Esophagus (tissue), 2 donors: ENCODE results near the gene COL5A3. TPM values are rescaled to one million over a fixed set of nuclear protein-coding genes. Genes with fewer than 3 reads are reported as not detected.

Experiments used
- H3K27ac ChIP-seq, 2 donors: one replicate each; pipeline ENCODE4 v1.5.1; 2013; ENCODE audit warnings: low read depth in 2 of 2, mild to moderate bottlenecking in 2 of 2, inconsistent platforms in 1 of 2, low read length in 1 of 2, moderate library complexity in 1 of 2
- H3K27me3 ChIP-seq, 2 donors: one replicate each; pipeline ENCODE4 v1.6.1; 2013; ENCODE audit warnings: low read length in 2 of 2, control low read depth in 1 of 2, mild to moderate bottlenecking in 1 of 2; ENCODE audit not compliant: insufficient read depth in 2 of 2, control insufficient read depth in 1 of 2
- H3K36me3 ChIP-seq, 2 donors: one replicate each; pipeline ENCODE4 v1.6.1; 2013; ENCODE audit warnings: low read length in 1 of 2; ENCODE audit not compliant: control insufficient read depth in 2 of 2, insufficient read depth in 2 of 2
- H3K4me1 ChIP-seq, 2 donors: one replicate each; pipeline ENCODE4 v1.6.1; 2013; ENCODE audit warnings: low read length in 1 of 2; ENCODE audit not compliant: control insufficient read depth in 2 of 2, insufficient read depth in 2 of 2
- H3K4me3 ChIP-seq, 2 donors: one replicate each; pipeline ENCODE4 v1.5.1; 2013; ENCODE audit warnings: low read length in 2 of 2, mild to moderate bottlenecking in 2 of 2, low read depth in 1 of 2, moderate library complexity in 1 of 2
- H3K9me3 ChIP-seq, 2 donors: one replicate each; pipeline ENCODE4 v1.6.1; 2013; ENCODE audit warnings: mild to moderate bottlenecking in 2 of 2, low read depth in 1 of 2, low read length in 1 of 2, moderate library complexity in 1 of 2; ENCODE audit not compliant: control insufficient read depth in 2 of 2, insufficient read depth in 1 of 2
- WGBS, 2 donors: extraction: QIAGEN DNeasy Blood & Tissue Kit; methylation state at CpG; one replicate each; pipeline ENCODE4 v1.1.7; 2013; 5-methylcytosine and 5-hydroxymethylcytosine counted together
- polyA plus RNA-seq, 2 donors: library from polyadenylated mRNA; stranded (reverse); fragments of 200-250 nt; gene quantifications; one replicate each; pipeline ENCODE4 v1.2.3, GENCODE V29; 2013
- donor health status: healthy with polysubstance abuse.
- donor health status: Bipolar disorder and iron deficiency.

Gene COL5A3
- polyA plus RNA-seq, 2 donors: 5.6 to 6.8 TPM

DNA sequence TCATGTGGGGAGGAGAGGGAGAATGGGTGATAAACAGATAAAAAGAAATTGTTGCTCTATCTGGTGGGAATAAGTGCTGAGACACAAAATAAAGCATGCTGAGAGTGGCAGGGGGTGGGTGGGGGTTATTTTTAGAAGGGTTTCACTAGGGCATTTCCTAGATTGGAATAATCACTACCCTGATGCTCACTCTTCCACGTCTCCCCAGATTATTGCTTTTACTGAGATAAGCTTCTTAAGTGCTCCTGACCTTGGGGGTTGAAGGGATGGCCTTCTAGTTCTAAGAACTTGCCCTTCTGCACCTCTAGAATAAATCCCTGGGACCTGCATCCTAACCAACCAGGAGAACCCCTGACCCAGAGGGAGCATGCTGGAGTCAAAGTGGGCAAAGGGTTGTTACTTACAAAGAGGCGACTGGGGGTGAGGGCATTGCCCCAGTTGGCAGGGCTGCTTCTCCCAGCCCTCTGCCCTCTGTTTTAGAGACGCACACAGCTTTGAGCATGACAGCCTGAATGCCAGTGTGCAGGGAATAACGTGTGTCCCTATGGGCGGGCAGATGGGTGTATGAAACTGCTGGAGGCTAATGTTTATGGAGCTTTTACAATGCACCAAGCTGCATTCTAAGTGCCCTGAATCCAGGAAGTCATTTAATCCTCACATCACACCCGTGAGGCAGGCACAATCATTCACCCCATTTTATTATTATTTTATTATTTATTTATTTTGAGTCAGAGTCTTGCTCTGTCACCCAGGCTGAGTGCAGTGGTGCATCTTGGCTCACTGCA is 3.7 kb upstream of the COL5A3 start:
- 53% methylated on average over 6 of the region's 6 CpGs for WGBS, 2 donors
- Histone ChIP-seq H3K27me3 (no peaks in the 10 kb centered on the region), H3K4me1 (peaks cover 6 to 19% of the 10 kb centered on the region in 2 donors), H3K36me3 (no peaks in the 10 kb centered on the region), H3K27ac (no peak overlapping the region), H3K4me3 (no peak overlapping the region), H3K9me3 (no peaks in the 10 kb centered on the region)

- Histone ChIP-seq H3K9me3 (no peaks in the 10 kb centered on the region), H3K27ac (no peak within 1 kb of the TSS), H3K4me1 (peaks cover 6 to 24% of the 10 kb centered on the region in 2 donors), H3K4me3 (no peak within 1 kb of the TSS), H3K36me3 (no peaks in the 10 kb centered on the region), H3K27me3 (no peaks in the 10 kb centered on the region)
- 63 to 76% methylated on average over 10 of the region's 10 CpGs for WGBS, 2 donors
Measured at GRCh38 chr19:10013316-10013715, 3.0 kb upstream of the COL5A3 start, which contains the start of gene RDH8. Gene RDH8, plus strand, starts transcription at chr19:10013483. Its CDS starts 15 bp downstream, at chr19:10013498.

DNA sequence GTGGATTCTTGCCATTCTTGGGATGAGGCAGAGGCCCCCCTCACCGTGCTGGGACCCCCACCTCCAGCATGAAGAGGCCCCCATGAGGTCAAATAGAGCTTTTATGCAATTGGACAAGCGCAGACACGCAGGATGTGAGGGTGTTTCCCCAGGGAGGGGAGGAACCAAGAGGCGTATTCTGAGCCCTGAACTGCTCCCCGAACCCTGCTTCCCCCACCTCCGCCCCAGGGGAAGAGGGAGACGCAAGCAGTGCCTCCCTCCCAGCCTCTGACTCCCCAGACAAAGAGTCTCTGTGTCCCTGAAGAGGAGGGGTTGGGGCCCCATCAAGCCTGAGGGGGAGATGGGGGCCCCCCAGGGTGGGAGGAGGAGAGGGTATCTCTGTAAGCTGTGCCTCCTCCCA is 1.7 kb upstream of the COL5A3 start:
- no peaks in the 10 kb centered on the region for H3K9me3 ChIP-seq
- peak overlapping the region; percentile 14 to 22 for H3K27ac ChIP-seq
- H3K27me3 ChIP-seq: no peaks in the 10 kb centered on the region
- H3K4me1 ChIP-seq: peaks cover 6 to 24% of the 10 kb centered on the region in 2 donors
- WGBS, 2 donors: 20 to 37% methylated on average over 7 of the region's 7 CpGs
- no peaks in the 10 kb centered on the region for H3K36me3 ChIP-seq
- H3K4me3 ChIP-seq: no peak overlapping the region

DNA sequence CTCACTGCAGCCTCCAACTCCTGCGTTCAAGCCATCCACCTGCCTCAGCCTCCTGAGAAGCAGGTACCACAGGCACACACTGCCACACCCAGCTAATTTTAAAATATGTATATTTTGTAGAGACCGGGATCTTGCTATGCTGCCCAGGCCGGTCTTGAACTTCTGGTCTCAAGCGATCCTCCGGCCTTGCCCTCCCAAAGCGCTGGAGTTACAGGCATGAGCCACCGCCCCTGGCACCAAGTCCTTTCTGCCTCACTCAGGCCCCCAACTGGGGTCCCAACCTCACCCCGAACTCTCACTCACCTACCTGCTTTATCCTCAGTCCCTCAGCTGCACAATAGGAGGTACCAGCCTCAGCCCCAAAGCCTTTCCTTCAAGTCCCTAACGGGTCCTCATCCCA is 635 bp upstream of the COL5A3 start:
- Histone ChIP-seq H3K36me3 (no peaks in the 10 kb centered on the region), H3K4me3 (no peak overlapping the region), H3K27me3 (no peaks in the 10 kb centered on the region), H3K4me1 (peaks cover 6 to 24% of the 10 kb centered on the region in 2 donors), H3K27ac (peak overlapping the region in 1 of 2 donors; percentile 47), H3K9me3 (no peaks in the 10 kb centered on the region)
- WGBS, 2 donors: 58 to 61% methylated on average over 9 of the region's 9 CpGs

DNA sequence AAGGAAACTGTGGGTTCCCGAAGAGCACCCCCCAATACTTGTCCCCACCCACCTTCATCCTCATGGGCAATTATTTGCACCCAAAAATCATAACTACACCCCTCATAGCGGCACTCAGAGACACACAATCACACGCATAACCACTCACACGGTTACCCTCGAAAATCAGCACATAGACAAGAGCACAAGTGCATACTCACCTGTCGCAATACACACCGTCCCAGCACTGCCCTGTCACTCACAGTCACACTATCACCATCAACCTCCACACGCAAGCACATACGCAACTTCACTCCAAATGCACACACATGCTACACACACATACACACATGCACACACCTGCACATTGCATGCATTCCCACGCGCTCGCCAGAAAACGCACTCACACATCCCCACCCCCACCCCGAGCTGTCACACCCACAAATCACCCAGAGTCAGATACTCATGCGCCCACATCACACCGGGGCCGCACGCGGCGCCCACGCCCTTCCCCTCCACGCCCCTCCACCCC is 535 bp downstream of the COL5A3 start:
- Histone ChIP-seq H3K4me1 (peaks cover 6 to 24% of the 10 kb centered on the region in 2 donors), H3K9me3 (no peaks in the 10 kb centered on the region), H3K4me3 (peak overlapping the region; percentile 34 to 40), H3K27ac (peak overlapping the region; percentile 58 to 78), H3K36me3 (peaks cover 0 to under 1% of the 10 kb centered on the region in 2 donors), H3K27me3 (no peaks in the 10 kb centered on the region)
- 4 to 6% methylated on average over 21 to 22 of the region's 22 CpGs for WGBS, 2 donors

GRCh38 chr19:10008184-10008765 is 2.0 kb downstream of the COL5A3 start:
- Histone ChIP-seq H3K4me1 (peaks cover 4 to 22% of the 10 kb centered on the region in 2 donors), H3K9me3 (no peaks in the 10 kb centered on the region), H3K27me3 (no peaks in the 10 kb centered on the region), H3K27ac (peak overlapping the region; percentile 63 to 68), H3K36me3 (peaks cover 0 to 2% of the 10 kb centered on the region in 2 donors), H3K4me3 (no peak overlapping the region)
- 31 to 33% methylated on average over 11 of the region's 11 CpGs for WGBS, 2 donors

- Histone ChIP-seq H3K36me3 (peaks cover 0 to 2% of the 10 kb centered on the region in 2 donors), H3K9me3 (no peaks in the 10 kb centered on the region), H3K27me3 (no peaks in the 10 kb centered on the region), H3K27ac (peak overlapping the region; percentile 41 to 68), H3K4me3 (no peak overlapping the region), H3K4me1 (peaks cover 4 to 22% of the 10 kb centered on the region in 2 donors)
- WGBS, 2 donors: 36 to 40% methylated on average over 13 of the region's 13 CpGs
Measured at GRCh38 chr19:10007371-10008183, 2.7 kb downstream of the COL5A3 start.

GRCh38 chr19:10006752-10007323 is 3.5 kb downstream of the COL5A3 start:
- Histone ChIP-seq H3K4me3 (no peak overlapping the region), H3K27me3 (no peaks in the 10 kb centered on the region), H3K9me3 (no peaks in the 10 kb centered on the region)

GRCh38 chr19:10006335-10006708 is 4.0 kb downstream of the COL5A3 start:
- H3K36me3 ChIP-seq: peaks cover 0 to 2% of the 10 kb centered on the region in 2 donors
- no peak overlapping the region for H3K4me3 ChIP-seq
- no peaks in the 10 kb centered on the region for H3K27me3 ChIP-seq
- 32 to 42% methylated on average over 7 of the region's 7 CpGs for WGBS, 2 donors
- peaks cover 4 to 19% of the 10 kb centered on the region in 2 donors for H3K4me1 ChIP-seq
- no peak overlapping the region for H3K27ac ChIP-seq
- no peaks in the 10 kb centered on the region for H3K9me3 ChIP-seq

More at GRCh38 chr19:10006752-10007323, 3.5 kb downstream of the COL5A3 start:
- peak overlapping the region; percentile 26 to 41 for H3K27ac ChIP-seq
- peaks cover 4 to 21% of the 10 kb centered on the region in 2 donors for H3K4me1 ChIP-seq
- H3K36me3 ChIP-seq: peaks cover 0 to 2% of the 10 kb centered on the region in 2 donors
